SU-DHL-6 (cell line): ENCODE data around the gene SLC48A1.

Source experiments
- H2AFZ ChIP-seq: fragments of 200-600 bp; sonication (generic); 2 replicates; pipeline ENCODE4 v1.6.1; 2014; ENCODE audit warnings: low read depth, mild to moderate bottlenecking, moderate library complexity, mixed read lengths, antibody characterized with exemption, low read length; ENCODE audit not compliant: severe bottlenecking
- H3F3A ChIP-seq: fragments of 200-600 bp; shearing (Covaris generic); 2 replicates; pipeline ENCODE4 v1.6.0; 2016; ENCODE audit warnings: antibody characterized with exemption, mild to moderate bottlenecking; ENCODE audit not compliant: insufficient read depth
- H3K27ac ChIP-seq: fragments of 200-600 bp; sonication (generic); 2 replicates; pipeline ENCODE4 v1.5.1; 2016; ENCODE audit warnings: low read depth, mild to moderate bottlenecking, low read length, moderate library complexity, mixed read lengths
- H3K27me3 ChIP-seq: fragments of 200-600 bp; sonication (generic), shearing (Covaris generic); 2 replicates; pipeline ENCODE4 v1.6.0; 2014; ENCODE audit warnings: mild to moderate bottlenecking, low read length
- H3K36me3 ChIP-seq: fragments of 200-600 bp; sonication (generic); 2 replicates; pipeline ENCODE4 v1.6.1; 2014; ENCODE audit warnings: mild to moderate bottlenecking, low read length, mixed read lengths
- H3K4me2 ChIP-seq: fragments of 300-600, 200-600 bp; shearing (Covaris generic), sonication (generic); 2 replicates; pipeline ENCODE4 v1.6.0; 2014; ENCODE audit warnings: low read length, low read depth, mild to moderate bottlenecking; ENCODE audit not compliant: poor library complexity, severe bottlenecking
- H3K4me3 ChIP-seq: fragments of 200-600 bp; sonication (generic); 2 replicates; pipeline ENCODE4 v1.5.1; 2014; ENCODE audit warnings: antibody characterized with exemption, low read length, mild to moderate bottlenecking, mixed read lengths; ENCODE audit not compliant: insufficient read depth, poor library complexity, severe bottlenecking
- H3K79me2 ChIP-seq: fragments of 200-600 bp; sonication (generic); 2 replicates; pipeline ENCODE4 v1.6.1; 2014; ENCODE audit warnings: mild to moderate bottlenecking, low read length, moderate library complexity; ENCODE audit not compliant: insufficient read depth
- H3K9ac ChIP-seq: fragments of 200-600 bp; sonication (generic); 2 replicates; pipeline ENCODE4 v1.7.0; 2014; ENCODE audit warnings: mild to moderate bottlenecking, low read length
- H3K9me2 ChIP-seq: fragments of 200-600 bp; sonication (generic); replicated peaks from 2 replicates; pipeline ENCODE4 v1.6.1; 2014; ENCODE audit warnings: low read length; ENCODE audit not compliant: insufficient read depth
- H3K9me3 ChIP-seq: fragments of 200-600 bp; sonication (generic); 2 replicates; pipeline ENCODE4 v1.6.1; 2014; ENCODE audit warnings: low read length, mixed read lengths; ENCODE audit not compliant: insufficient read depth
- H4K20me1 ChIP-seq: fragments of 200-600 bp; sonication (generic); 2 replicates; pipeline ENCODE4 v1.6.1; 2014; ENCODE audit warnings: low read depth, mild to moderate bottlenecking, antibody characterized with exemption, low read length, moderate library complexity, mixed read lengths
- CTCF ChIP-seq: fragments of 200-600 bp; sonication (generic); IDR thresholded peaks from one replicate; pipeline ENCODE4 v1.5.1; 2017; ENCODE audit warnings: antibody characterized with exemption, mild to moderate bottlenecking, low read length, moderate library complexity; ENCODE audit not compliant: insufficient read depth, poor library complexity, severe bottlenecking
- EZH2phosphoT487 ChIP-seq: fragments of 200-600 bp; sonication (generic), shearing (Covaris generic); conservative IDR thresholded peaks from 2 replicates; pipeline ENCODE4 v1.6.1; 2018; ENCODE audit warnings: mild to moderate bottlenecking, antibody characterized with exemption, low read length, moderate library complexity, mixed read lengths

The SLC48A1 gene

GRCh38 chr12:47811072-47811396, 38.0 kb downstream of the SLC48A1 start:
- H4K20me1 ChIP-seq = no peaks in the 10 kb centered on the region
- peak overlapping the region; percentile 51 for H3K9ac ChIP-seq
- H3K27me3 ChIP-seq = no peaks in the 10 kb centered on the region
- no peaks in the 10 kb centered on the region for H3K9me3 ChIP-seq
- peak overlapping the region; percentile 43 for H3K4me3 ChIP-seq
- H3K79me2 ChIP-seq = peaks cover 57% of the 10 kb centered on the region
- peak overlapping the region; percentile 89 for H3K27ac ChIP-seq
- no peak overlapping the region for H2AFZ ChIP-seq
- peaks cover 50% of the 10 kb centered on the region for H3F3A ChIP-seq
- H3K36me3 ChIP-seq = 0 out of 2 replicates have a peak, but pooled peaks cover 4% of the 10 kb centered on the region
- H3K9me2 ChIP-seq = no peaks in the 10 kb centered on the region
- TF ChIP-seq EZH2phosphoT487 = no peak
- no peak for TF ChIP-seq CTCF
- H3K4me2 ChIP-seq = peak overlapping the region; percentile 84

DNA sequence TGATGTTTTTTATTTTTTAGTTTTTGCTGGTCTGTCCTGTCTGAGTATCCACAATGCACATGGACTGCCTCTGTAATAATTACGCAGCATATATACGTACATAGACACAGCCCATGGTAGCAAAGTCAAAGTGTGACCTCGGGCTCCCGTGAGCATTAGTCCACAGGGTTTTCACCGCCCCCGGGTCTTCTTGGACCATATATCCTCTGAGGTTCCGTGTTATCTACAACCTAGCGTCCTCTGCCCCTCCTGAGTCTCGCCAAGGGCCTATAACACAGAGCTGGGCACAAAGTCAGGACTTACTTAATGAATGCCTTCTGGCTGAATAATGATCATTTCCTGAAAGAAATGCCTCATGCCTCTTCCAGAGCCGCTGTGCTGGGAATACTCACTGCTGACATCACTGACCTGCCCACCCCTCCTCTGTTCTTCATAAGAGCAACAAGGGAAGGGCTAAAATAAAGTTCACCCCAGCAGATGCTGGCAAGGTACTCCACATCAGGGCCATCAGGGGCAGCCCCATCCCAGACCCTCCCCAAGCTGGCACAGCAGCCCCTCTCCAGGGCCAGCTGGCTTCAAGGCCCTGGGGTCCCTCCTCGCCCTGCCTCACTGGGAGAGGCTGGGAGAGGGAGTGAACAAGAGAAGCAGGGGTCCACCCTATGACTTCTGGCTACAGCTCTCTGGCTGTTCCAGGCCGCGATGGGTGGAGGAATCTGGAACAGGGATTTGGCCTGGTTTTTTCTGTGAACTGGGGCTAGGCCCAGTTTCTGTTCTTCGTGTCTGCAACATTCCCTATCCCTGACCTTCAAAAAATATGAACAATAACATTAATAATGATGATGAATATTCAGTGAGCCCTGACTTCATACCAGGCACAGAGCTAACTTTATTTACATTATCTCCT, 38.8 kb downstream of the SLC48A1 start:
- Histone ChIP-seq H3F3A (peaks cover 50% of the 10 kb centered on the region), H3K9me2 (no peaks in the 10 kb centered on the region), H3K4me2 (peak overlapping the region; percentile 84), H3K27me3 (no peaks in the 10 kb centered on the region), H3K27ac (peak overlapping the region; percentile 89), H3K4me3 (peak overlapping the region; percentile 43), H3K36me3 (0 out of 2 replicates have a peak, but pooled peaks cover 4% of the 10 kb centered on the region), H2AFZ (no peak overlapping the region), H3K9ac (peak overlapping the region; percentile 51), H3K9me3 (no peaks in the 10 kb centered on the region), H4K20me1 (no peaks in the 10 kb centered on the region), H3K79me2 (peaks cover 64% of the 10 kb centered on the region)
- no peak for TF ChIP-seq EZH2phosphoT487
- no peak for TF ChIP-seq CTCF

- Histone ChIP-seq H3K27ac (peak overlapping the region; percentile 89), H3K9me3 (no peaks in the 10 kb centered on the region), H2AFZ (peak overlapping the region; percentile 1), H3K27me3 (no peaks in the 10 kb centered on the region), H3K9ac (peak overlapping the region; percentile 54), H3K4me3 (peak overlapping the region; percentile 43), H3K79me2 (peaks cover 76% of the 10 kb centered on the region), H3K4me2 (peak overlapping the region; percentile 84), H3K36me3 (0 out of 2 replicates have a peak, but pooled peaks cover 4% of the 10 kb centered on the region), H4K20me1 (no peaks in the 10 kb centered on the region), H3F3A (peaks cover 44% of the 10 kb centered on the region), H3K9me2 (no peaks in the 10 kb centered on the region)
- TF ChIP-seq CTCF (no peak), EZH2phosphoT487 (no peak)
These were observed 39.9 kb downstream of the SLC48A1 start for GRCh38 chr12:47812797-47813510.
